ENCODE data around the gene FEZF2.

The FEZF2 gene

DNA sequence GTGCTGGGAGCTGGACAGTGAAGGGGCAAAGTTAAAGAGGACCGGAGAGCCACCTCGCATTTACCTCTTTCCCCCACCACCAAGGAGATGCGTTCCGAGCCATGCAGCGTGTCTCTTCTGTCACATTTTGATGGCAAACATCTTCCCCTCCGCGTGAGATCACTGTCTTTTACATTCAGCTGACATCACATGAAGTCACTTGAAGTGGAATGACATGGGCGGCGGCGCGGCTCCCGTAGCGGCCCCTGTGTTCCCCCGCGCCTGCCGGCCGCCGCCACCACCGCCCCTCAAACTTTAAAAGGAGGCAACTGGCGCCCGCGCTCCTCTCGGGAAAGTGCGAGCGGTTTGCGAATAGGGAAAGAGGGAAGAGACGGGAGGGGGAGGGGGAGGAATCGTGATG lies at the start of gene FEZF2:
Gene FEZF2, minus strand, starts transcription at position 336 of the 400 bp plus-strand sequence. CDS start 682 bp downstream, outside the sequence.
- H3K4me3 Mint-ChIP-seq, result no peak within 1 kb of the TSS
- H3K36me3 Mint-ChIP-seq (ENCODE audit: low read depth), result no peaks in the 10 kb centered on the region
- peaks cover 77% of the 10 kb centered on the region for H3K27me3 Mint-ChIP-seq
- H3K4me1 Mint-ChIP-seq (ENCODE audit: low read depth), result no peaks in the 10 kb centered on the region
- no peaks in the 10 kb centered on the region for H3K9me3 Mint-ChIP-seq
- H3K27ac Mint-ChIP-seq, result no peak within 1 kb of the TSS

GRCh38 chr3:62421207-62421606 lies 47.9 kb upstream of the FEZF2 start:
- Mint-ChIP-seq H3K4me3 (no peak overlapping the region), H3K36me3 (ENCODE audit: low read depth) (no peaks in the 10 kb centered on the region), H3K27ac (no peak overlapping the region), H3K4me1 (ENCODE audit: low read depth) (no peaks in the 10 kb centered on the region), H3K9me3 (no peaks in the 10 kb centered on the region), H3K27me3 (no peaks in the 10 kb centered on the region)

- Mint-ChIP-seq H3K9me3 (no peaks in the 10 kb centered on the region), H3K36me3 (ENCODE audit: low read depth) (no peaks in the 10 kb centered on the region), H3K27me3 (no peaks in the 10 kb centered on the region), H3K4me1 (ENCODE audit: low read depth) (no peaks in the 10 kb centered on the region), H3K4me3 (no peak overlapping the region), H3K27ac (no peak overlapping the region)
Measured at GRCh38 chr3:62416144-62416543, 42.8 kb upstream of the FEZF2 start.

GRCh38 chr3:62415312-62415801 lies 42.0 kb upstream of the FEZF2 start:
- Mint-ChIP-seq H3K27me3 (no peaks in the 10 kb centered on the region), H3K9me3 (no peaks in the 10 kb centered on the region), H3K27ac (no peak overlapping the region), H3K4me1 (ENCODE audit: low read depth) (no peaks in the 10 kb centered on the region), H3K4me3 (no peak overlapping the region), H3K36me3 (ENCODE audit: low read depth) (no peaks in the 10 kb centered on the region)

DNA sequence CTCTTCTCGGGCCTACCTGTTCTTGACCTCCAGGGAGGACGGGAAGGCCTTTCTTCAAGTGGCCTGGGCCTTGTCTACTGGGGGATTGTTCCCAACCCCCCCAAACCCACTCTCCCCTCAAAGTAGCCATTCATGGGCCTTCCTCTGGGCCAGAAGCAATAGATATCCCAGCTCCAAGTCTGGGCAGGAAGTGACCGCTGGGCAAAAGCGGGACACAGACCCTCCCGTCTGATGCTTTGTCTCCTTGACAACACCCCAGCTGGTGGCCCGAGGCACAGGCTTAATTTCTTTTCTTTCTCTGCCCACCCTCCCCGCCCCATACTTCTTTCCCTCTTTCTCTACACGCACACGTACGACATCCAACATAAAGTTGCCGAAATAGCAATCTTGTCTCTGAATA lies 41.4 kb upstream of the FEZF2 start:
- Mint-ChIP-seq H3K4me3 (no peak overlapping the region), H3K36me3 (ENCODE audit: low read depth) (no peaks in the 10 kb centered on the region), H3K27ac (no peak overlapping the region), H3K4me1 (ENCODE audit: low read depth) (no peaks in the 10 kb centered on the region), H3K9me3 (no peaks in the 10 kb centered on the region), H3K27me3 (no peaks in the 10 kb centered on the region)

DNA sequence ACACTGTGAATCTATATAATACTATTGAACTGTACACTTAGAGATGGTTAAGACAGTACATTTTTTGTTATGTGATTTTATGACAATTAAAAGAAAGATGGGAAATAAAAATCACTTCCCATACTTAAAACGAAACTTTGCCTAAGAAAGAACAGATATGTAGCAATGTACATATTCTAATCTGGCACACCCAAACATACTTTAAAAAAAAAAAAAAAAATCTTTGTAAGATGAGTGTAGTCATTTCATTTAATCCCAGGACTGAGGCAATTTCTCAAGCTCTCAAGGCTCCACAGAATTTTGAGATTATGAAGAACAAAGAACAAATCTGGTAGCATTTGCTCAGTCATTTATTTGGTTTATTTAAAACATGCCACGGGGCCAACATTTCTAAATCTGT lies 40.3 kb upstream of the FEZF2 start:
- H3K27me3 Mint-ChIP-seq, result no peaks in the 10 kb centered on the region
- H3K27ac Mint-ChIP-seq, result no peak overlapping the region
- H3K36me3 Mint-ChIP-seq (ENCODE audit: low read depth), result no peaks in the 10 kb centered on the region
- no peaks in the 10 kb centered on the region for H3K4me1 Mint-ChIP-seq (ENCODE audit: low read depth)
- H3K4me3 Mint-ChIP-seq, result no peak overlapping the region
- H3K9me3 Mint-ChIP-seq, result no peaks in the 10 kb centered on the region

GRCh38 chr3:62406945-62407344 lies 33.6 kb upstream of the FEZF2 start:
- Mint-ChIP-seq H3K27me3 (peaks cover 5% of the 10 kb centered on the region), H3K9me3 (no peaks in the 10 kb centered on the region), H3K36me3 (ENCODE audit: low read depth) (no peaks in the 10 kb centered on the region), H3K4me3 (no peak overlapping the region), H3K4me1 (ENCODE audit: low read depth) (no peaks in the 10 kb centered on the region), H3K27ac (no peak overlapping the region)

DNA sequence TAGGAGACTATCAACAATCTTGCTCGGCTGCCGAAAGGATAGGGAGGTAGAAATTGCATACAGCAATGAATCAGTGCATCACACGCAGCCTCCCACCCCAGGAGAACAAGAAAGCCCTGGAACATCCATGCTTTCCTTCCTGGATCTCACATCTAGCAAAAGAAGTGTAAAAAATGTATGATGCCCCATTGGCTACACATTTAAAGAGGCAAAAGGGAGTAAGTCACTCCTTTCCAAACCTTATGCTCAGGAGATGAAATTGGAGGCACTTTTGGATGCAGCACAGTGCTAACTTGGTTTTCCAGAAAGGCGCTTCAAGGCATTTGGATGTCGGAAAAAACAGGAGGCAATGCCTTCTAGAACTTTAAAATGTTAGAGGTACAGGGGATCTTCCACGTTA lies 32.2 kb upstream of the FEZF2 start:
- no peak overlapping the region for H3K4me3 Mint-ChIP-seq
- H3K4me1 Mint-ChIP-seq (ENCODE audit: low read depth), result no peaks in the 10 kb centered on the region
- peaks cover 5% of the 10 kb centered on the region for H3K27me3 Mint-ChIP-seq
- no peaks in the 10 kb centered on the region for H3K36me3 Mint-ChIP-seq (ENCODE audit: low read depth)
- H3K27ac Mint-ChIP-seq, result no peak overlapping the region
- no peaks in the 10 kb centered on the region for H3K9me3 Mint-ChIP-seq

DNA sequence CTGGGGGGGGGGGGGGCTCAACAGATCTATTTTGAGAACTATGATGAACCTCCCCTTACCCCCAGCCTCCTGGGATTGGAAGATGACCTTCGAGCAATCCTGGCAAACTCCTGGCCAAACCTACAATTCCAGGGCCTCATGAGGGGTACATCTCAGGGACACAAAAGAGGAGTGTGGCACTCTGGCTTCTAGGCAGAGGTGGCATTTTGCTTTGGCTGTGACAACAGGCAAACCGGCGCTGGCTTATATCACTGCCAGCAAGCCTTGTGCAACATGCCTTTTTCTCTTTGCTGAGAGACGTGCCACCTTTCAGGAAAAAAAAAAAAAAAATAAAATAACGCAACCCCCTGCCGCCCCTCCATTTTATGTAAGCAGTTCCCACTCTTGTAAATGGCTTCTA lies 31.8 kb upstream of the FEZF2 start:
- peaks cover 5% of the 10 kb centered on the region for H3K27me3 Mint-ChIP-seq

GRCh38 chr3:62404321-62404720 lies 31.0 kb upstream of the FEZF2 start:
- peaks cover 5% of the 10 kb centered on the region for H3K27me3 Mint-ChIP-seq

More for the DNA sequence above, 31.8 kb upstream of the FEZF2 start:
- Mint-ChIP-seq H3K4me3 (no peak overlapping the region), H3K9me3 (no peaks in the 10 kb centered on the region), H3K4me1 (ENCODE audit: low read depth) (no peaks in the 10 kb centered on the region), H3K27ac (no peak overlapping the region), H3K36me3 (ENCODE audit: low read depth) (no peaks in the 10 kb centered on the region)

DNA sequence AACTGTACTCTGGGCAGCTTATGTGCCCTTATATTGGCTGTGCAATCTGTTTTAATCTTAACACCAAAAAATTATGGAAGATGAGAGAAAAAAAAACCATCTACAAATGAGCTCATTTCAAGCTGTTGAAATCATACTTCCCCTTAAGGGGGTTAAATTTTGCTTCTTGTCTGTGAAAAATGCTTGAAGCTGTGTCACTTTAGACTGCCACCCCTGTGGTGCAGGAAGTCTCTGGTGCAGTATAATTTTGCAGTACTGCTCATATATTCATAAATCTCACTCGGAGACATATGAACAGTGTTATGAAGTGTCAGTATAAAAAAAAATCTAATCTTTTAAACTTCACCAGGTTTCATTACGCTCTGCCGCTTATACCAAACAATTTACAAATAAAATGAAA lies 30.4 kb upstream of the FEZF2 start:
- H3K36me3 Mint-ChIP-seq (ENCODE audit: low read depth), result no peaks in the 10 kb centered on the region
- no peak overlapping the region for H3K4me3 Mint-ChIP-seq
- peaks cover 5% of the 10 kb centered on the region for H3K27me3 Mint-ChIP-seq
- H3K9me3 Mint-ChIP-seq, result no peaks in the 10 kb centered on the region
- H3K27ac Mint-ChIP-seq, result no peak overlapping the region
- H3K4me1 Mint-ChIP-seq (ENCODE audit: low read depth), result no peaks in the 10 kb centered on the region

More at GRCh38 chr3:62404321-62404720, 31.0 kb upstream of the FEZF2 start:
- H3K4me1 Mint-ChIP-seq (ENCODE audit: low read depth), result no peaks in the 10 kb centered on the region
- no peaks in the 10 kb centered on the region for H3K9me3 Mint-ChIP-seq
- no peak overlapping the region for H3K27ac Mint-ChIP-seq
- no peak overlapping the region for H3K4me3 Mint-ChIP-seq
- H3K36me3 Mint-ChIP-seq (ENCODE audit: low read depth), result no peaks in the 10 kb centered on the region

DNA sequence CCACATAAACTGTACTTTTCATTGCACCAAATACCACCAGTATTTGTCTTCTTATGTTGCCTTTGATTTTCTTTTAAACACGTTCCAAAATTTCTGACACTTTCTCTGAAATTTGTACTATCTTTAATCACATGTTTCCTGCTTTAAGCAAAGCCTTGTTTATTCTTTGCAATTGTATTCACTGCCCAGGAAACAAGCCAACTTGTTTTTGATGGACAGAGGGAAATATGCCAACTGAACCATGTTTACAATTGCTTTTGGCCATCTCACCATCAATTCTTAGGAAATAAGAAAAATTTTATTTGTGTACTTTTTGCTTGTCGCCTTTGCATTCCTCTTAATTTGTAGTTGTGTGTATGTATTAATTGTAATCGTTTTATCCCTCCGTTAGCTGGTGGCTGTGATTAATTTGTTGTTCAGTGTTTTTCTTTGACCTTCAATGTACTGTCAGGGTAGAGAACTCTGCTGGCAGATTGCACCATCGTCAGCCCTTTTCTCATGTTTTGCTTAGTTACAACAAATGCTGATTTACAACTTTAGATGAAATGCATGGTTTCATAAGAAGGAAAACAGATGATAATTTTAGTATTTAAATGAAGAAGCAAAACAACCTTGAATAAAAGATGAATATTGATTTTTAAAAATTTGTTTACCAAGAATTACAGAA lies 19.4 kb upstream of the FEZF2 start:
- Mint-ChIP-seq H3K4me1 (ENCODE audit: low read depth) (no peaks in the 10 kb centered on the region), H3K36me3 (ENCODE audit: low read depth) (no peaks in the 10 kb centered on the region), H3K27me3 (peaks cover 26% of the 10 kb centered on the region), H3K4me3 (no peak overlapping the region), H3K27ac (no peak overlapping the region), H3K9me3 (peaks cover 7% of the 10 kb centered on the region)

DNA sequence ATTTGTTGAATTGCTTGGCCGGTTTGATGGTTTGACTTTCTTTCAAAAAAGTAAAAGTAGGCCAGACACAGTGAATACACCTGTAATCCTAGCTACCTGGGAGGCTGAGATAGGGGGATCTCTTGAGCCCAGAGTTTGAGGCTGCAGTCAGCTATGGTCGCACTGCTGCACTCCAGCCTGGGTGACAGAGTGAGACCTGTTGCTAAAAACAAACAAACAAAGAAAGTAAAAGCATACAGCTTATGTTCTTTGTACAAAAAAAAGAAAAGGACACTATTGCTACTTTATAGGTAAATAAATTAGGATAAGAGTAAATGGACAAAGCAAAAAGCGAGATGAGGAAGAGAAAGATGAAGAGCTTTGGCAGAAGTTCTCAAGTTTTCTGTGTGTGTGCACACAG lies 13.9 kb upstream of the FEZF2 start:
- Mint-ChIP-seq H3K36me3 (ENCODE audit: low read depth) (no peaks in the 10 kb centered on the region), H3K9me3 (peaks cover 3% of the 10 kb centered on the region), H3K27ac (no peak overlapping the region), H3K4me1 (ENCODE audit: low read depth) (no peaks in the 10 kb centered on the region), H3K27me3 (peaks cover 14% of the 10 kb centered on the region), H3K4me3 (no peak overlapping the region)

GRCh38 chr3:62379321-62379798 lies 6.0 kb upstream of the FEZF2 start:
- no peaks in the 10 kb centered on the region for H3K36me3 Mint-ChIP-seq (ENCODE audit: low read depth)
- no peaks in the 10 kb centered on the region for H3K9me3 Mint-ChIP-seq
- no peak overlapping the region for H3K4me3 Mint-ChIP-seq
- no peaks in the 10 kb centered on the region for H3K4me1 Mint-ChIP-seq (ENCODE audit: low read depth)
- H3K27me3 Mint-ChIP-seq, result peaks cover 68% of the 10 kb centered on the region
- H3K27ac Mint-ChIP-seq, result no peak overlapping the region

DNA sequence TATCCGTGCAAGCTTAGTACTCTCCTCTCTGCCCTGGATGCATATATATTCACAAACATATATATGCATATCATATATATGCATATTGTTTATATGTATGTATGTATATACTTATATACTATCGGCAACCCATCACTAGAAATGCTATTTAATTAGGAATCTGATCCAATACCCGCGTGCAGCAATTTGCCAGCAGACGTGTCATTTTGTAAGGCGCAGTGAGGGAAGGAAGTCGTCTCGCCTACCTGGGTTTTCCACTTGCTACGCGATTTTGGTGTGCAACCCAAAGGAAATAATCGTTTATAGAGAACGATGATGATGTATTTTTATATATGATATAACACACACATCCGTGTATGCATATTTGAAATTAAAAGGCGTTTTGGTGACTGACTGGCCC lies 5.6 kb upstream of the FEZF2 start:
- Mint-ChIP-seq H3K27me3 (peaks cover 72% of the 10 kb centered on the region), H3K36me3 (ENCODE audit: low read depth) (no peaks in the 10 kb centered on the region), H3K4me3 (no peak overlapping the region), H3K9me3 (no peaks in the 10 kb centered on the region), H3K27ac (no peak overlapping the region), H3K4me1 (ENCODE audit: low read depth) (no peaks in the 10 kb centered on the region)

GRCh38 chr3:62378311-62378789 lies 5.0 kb upstream of the FEZF2 start:
- H3K4me1 Mint-ChIP-seq (ENCODE audit: low read depth), result no peaks in the 10 kb centered on the region
- H3K27me3 Mint-ChIP-seq, result peaks cover 73% of the 10 kb centered on the region
- no peaks in the 10 kb centered on the region for H3K9me3 Mint-ChIP-seq
- no peaks in the 10 kb centered on the region for H3K36me3 Mint-ChIP-seq (ENCODE audit: low read depth)
- H3K4me3 Mint-ChIP-seq, result no peak overlapping the region
- no peak overlapping the region for H3K27ac Mint-ChIP-seq

Measured in stimulated activated naive CD8-positive, alpha-beta T cell treated with anti-CD3 and anti-CD28 coated beads, Interleukin-15, Interleukin-2, amounts not matched to agents 100 ng/mL and 50 ng/mL, for 24 hours (primary cell).